ENCODE data around the gene CBX3.

DNA sequence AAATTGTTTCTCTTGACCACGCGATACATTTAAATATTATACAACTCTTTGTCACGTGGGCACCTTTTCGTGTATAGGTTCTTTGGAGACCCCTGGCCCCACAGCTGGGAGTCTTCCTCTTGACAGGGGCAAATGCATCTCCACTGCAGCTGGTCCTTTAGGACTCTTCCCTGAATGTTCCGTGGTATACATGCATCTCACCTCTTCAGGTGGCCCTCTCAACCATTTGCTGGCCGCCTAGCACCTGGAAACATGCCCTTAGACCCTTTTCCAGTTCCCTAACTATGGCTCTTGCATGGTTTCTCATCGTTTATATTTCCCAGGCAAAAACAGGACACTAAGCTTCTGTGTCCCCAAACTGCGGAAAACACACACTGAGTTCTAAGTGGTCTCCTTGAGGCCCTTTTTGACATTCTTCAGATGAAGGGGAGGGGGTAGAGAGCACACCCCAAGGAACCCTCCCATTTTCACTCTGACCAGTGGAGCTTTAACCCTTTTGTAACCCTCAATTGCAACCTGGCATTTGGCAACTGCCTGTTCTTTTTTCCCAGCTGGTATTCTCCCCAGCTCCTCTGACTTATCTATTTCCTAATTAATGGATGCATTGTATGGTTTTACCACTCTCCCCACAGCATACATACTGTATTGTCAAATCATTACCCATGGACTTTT lies 21.6 kb upstream of the CBX3 start:
- TF ChIP-seq SPI1 (IDR thresholded peaks at IDR 0.05; ENCODE audit: low read depth, low read length) (no peak), PAX5 (IDR thresholded peaks at IDR 0.05; ENCODE audit: insufficient read depth, low read length, severe bottlenecking) (no peak), POLR2A (IDR thresholded peaks at IDR 0.05; ENCODE audit: low read depth, low read length) (peak; percentile 76; the same call in 1 of the 2 replicates), POLR2AphosphoS5 (IDR thresholded peaks at IDR 0.05; ENCODE audit: low read depth, low read length) (peak; percentile 72), TAF1 (IDR thresholded peaks at IDR 0.05; ENCODE audit: low read depth, low read length) (no peak)
